Colonic mucosa (tissue), 4 donors: Measurements from ENCODE around the gene DISC1. TPM values are rescaled to one million over a fixed set of nuclear protein-coding genes. Genes with fewer than 3 reads are reported as not detected.
"Not testable (repeated sequence)": the region's sequence is repeated elsewhere in the genome, so short reads cannot be mapped to it uniquely, and the experiment has no call there.

Experiments used
- DNase-seq: peaks from one replicate; pipeline ENCODE4 v3.0.0-alpha.2; 2020
- H3K27ac ChIP-seq: fragments of 200-600 bp; one replicate; pipeline ENCODE4 v1.8.0; 2021
- H3K27me3 ChIP-seq: fragments of 200-600 bp; one replicate; pipeline ENCODE4 v1.8.0; 2021
- H3K36me3 ChIP-seq: fragments of 200-600 bp; one replicate; pipeline ENCODE4 v1.8.0; 2021
- H3K4me1 ChIP-seq: fragments of 200-600 bp; one replicate; pipeline ENCODE4 v1.8.0; 2021; ENCODE audit warnings: mild to moderate bottlenecking
- H3K4me3 ChIP-seq: fragments of 200-600 bp; one replicate; pipeline ENCODE4 v1.8.0; 2021
- H3K9ac ChIP-seq, 2 donors: one replicate each; pipeline ENCODE4 v1.7.0; 2013; ENCODE audit warnings: control low read depth in 2 of 2, low read depth in 2 of 2, low read length in 2 of 2
- H3K9me3 ChIP-seq: fragments of 200-600 bp; one replicate; pipeline ENCODE4 v1.8.0; 2021
- CTCF ChIP-seq: fragments of 200-600 bp; IDR thresholded peaks from one replicate; pipeline ENCODE4 v1.8.0; 2022; ENCODE audit warnings: antibody characterized with exemption, mild to moderate bottlenecking
- intact Hi-C: fragments of 100-400 bp; cut with DNase I; formaldehyde crosslinking; loops from one replicate; pipeline ENCODE4 v1.14.1; 2022
- total RNA-seq, 2 donors: library from RNA; stranded (reverse); fragmentation: NEBNext Ultra II Directional in 1 of 2; extraction: Animal tissue kit (Norgen Biotek cat#: 25700) in 1 of 2; gene quantifications; one replicate each; pipeline ENCODE4 v1.2.1, GENCODE V29; 2021
- donor health status: healthy.
- donor health status: DM: no; HTN: no; CAD: no.
- donor health status: DM: no; HTN: no; CAD: no.

The DISC1 gene
- total RNA-seq, 2 donors from 2014 or later = 3.4 to 5.3 TPM

GRCh38 chr1:231727171-231727570 lies 100.6 kb downstream of the DISC1 start:
- Histone ChIP-seq H3K9me3 (no peaks in the 10 kb centered on the region), H3K27me3 (no peaks in the 10 kb centered on the region), H3K27ac (no peak overlapping the region), H3K36me3 (no peaks in the 10 kb centered on the region), H3K9ac (no peak overlapping the region), H3K4me3 (no peak overlapping the region), H3K4me1 (no peaks in the 10 kb centered on the region)
- intact Hi-C loops = no loop called here
- no peak for TF ChIP-seq CTCF
- no peak for DNase-seq

GRCh38 chr1:231728987-231729386 lies 102.4 kb downstream of the DISC1 start:
- intact Hi-C loops = not testable (repeated sequence)

GRCh38 chr1:231729544-231729943 lies 103.0 kb downstream of the DISC1 start:
- H3K4me1 ChIP-seq = no peaks in the 10 kb centered on the region
- no peak overlapping the region for H3K27ac ChIP-seq
- intact Hi-C loops = no loop called here

More at GRCh38 chr1:231728987-231729386, 102.4 kb downstream of the DISC1 start:
- not testable (repeated sequence) for H3K9ac ChIP-seq, H3K9me3 ChIP-seq, H3K4me3 ChIP-seq, H3K4me1 ChIP-seq, DNase-seq, H3K27ac ChIP-seq, H3K36me3 ChIP-seq, H3K27me3 ChIP-seq

GRCh38 chr1:231731268-231731667 lies 104.7 kb downstream of the DISC1 start:
- H3K27ac ChIP-seq = no peak overlapping the region
- H3K9me3 ChIP-seq = no peaks in the 10 kb centered on the region
- no peaks in the 10 kb centered on the region for H3K4me1 ChIP-seq
- no peak overlapping the region for H3K4me3 ChIP-seq
- H3K27me3 ChIP-seq = no peaks in the 10 kb centered on the region
- DNase-seq = no peak
- H3K9ac ChIP-seq = no peak overlapping the region
- TF ChIP-seq CTCF = no peak
- no peaks in the 10 kb centered on the region for H3K36me3 ChIP-seq
- intact Hi-C loops = no loop called here

More at GRCh38 chr1:231729544-231729943, 103.0 kb downstream of the DISC1 start:
- TF ChIP-seq CTCF = no peak
- no peak for DNase-seq
- Histone ChIP-seq H3K4me3 (no peak overlapping the region), H3K9ac (no peak overlapping the region), H3K27me3 (no peaks in the 10 kb centered on the region), H3K36me3 (no peaks in the 10 kb centered on the region), H3K9me3 (no peaks in the 10 kb centered on the region)

- intact Hi-C loops = no loop called here
- Histone ChIP-seq H3K4me1 (no peaks in the 10 kb centered on the region), H3K9ac (no peak overlapping the region), H3K36me3 (no peaks in the 10 kb centered on the region), H3K9me3 (no peaks in the 10 kb centered on the region), H3K27ac (no peak overlapping the region), H3K27me3 (no peaks in the 10 kb centered on the region), H3K4me3 (no peak overlapping the region)
- no peak for DNase-seq
- TF ChIP-seq CTCF = no peak
These were observed 106.5 kb downstream of the DISC1 start for GRCh38 chr1:231733063-231733462.

GRCh38 chr1:231733672-231734071 lies 107.1 kb downstream of the DISC1 start:
- H3K9me3 ChIP-seq = no peaks in the 10 kb centered on the region
- no peaks in the 10 kb centered on the region for H3K27me3 ChIP-seq
- no peak for TF ChIP-seq CTCF
- no peak overlapping the region for H3K27ac ChIP-seq
- no peak overlapping the region for H3K9ac ChIP-seq
- H3K4me3 ChIP-seq = no peak overlapping the region
- intact Hi-C loops = no loop called here
- no peaks in the 10 kb centered on the region for H3K36me3 ChIP-seq
- H3K4me1 ChIP-seq = no peaks in the 10 kb centered on the region
- DNase-seq = no peak
